HEK293 (cell line): Measurements from ENCODE around the gene FBXW5.

Experiments used
- GLI4 ChIP-seq: fragments of 450-650 bp; formaldehyde crosslinking; IDR thresholded peaks from 2 replicates; pipeline ENCODE4 v1.5.1; 2016; ENCODE audit warnings: missing biosample characterization, missing genetic modification characterization
- YY1 ChIP-seq: fragments of 450-650 bp; formaldehyde crosslinking; IDR thresholded peaks from 2 replicates; pipeline ENCODE4 v1.5.1; 2018; ENCODE audit warnings: missing biosample characterization, missing genetic modification characterization
- ZNF175 ChIP-seq: fragments of 450-650 bp; formaldehyde crosslinking; IDR thresholded peaks from 2 replicates; pipeline ENCODE4 v1.5.1; 2016; ENCODE audit warnings: missing biosample characterization, missing genetic modification characterization
- ZNF274 ChIP-seq, 2 experiments: fragments of 200-500 bp in 1 of 2; fragments of 450-650 bp in 1 of 2; sonication (Bioruptor generic) in 1 of 2; formaldehyde crosslinking in 1 of 2; IDR thresholded peaks; 2 replicates each; pipeline versions ENCODE4 v1.5.1 to v1.6.1; 2014 to 2016; ENCODE audit warnings: borderline replicate concordance in 1 of 2, inconsistent platforms in 1 of 2, low read length in 1 of 2, missing biosample characterization in 1 of 2, missing genetic modification characterization in 1 of 2
- ZNF600 ChIP-seq: fragments of 450-650 bp; formaldehyde crosslinking; IDR thresholded peaks from 2 replicates; pipeline ENCODE4 v1.5.1; 2016; ENCODE audit warnings: missing biosample characterization, missing genetic modification characterization
- ZNF785 ChIP-seq: fragments of 450-650 bp; formaldehyde crosslinking; IDR thresholded peaks from 2 replicates; pipeline ENCODE4 v1.5.1; 2016; ENCODE audit warnings: missing biosample characterization, missing genetic modification characterization
- TF ChIP-seq, protein P1 (sequence below): fragments of 450-650 bp; formaldehyde crosslinking; IDR thresholded peaks from 2 replicates; pipeline ENCODE4 v1.5.1; 2016; ENCODE audit warnings: missing biosample characterization, missing genetic modification characterization
- TF ChIP-seq, protein P2 (sequence below): fragments of 450-650 bp; formaldehyde crosslinking; IDR thresholded peaks from 2 replicates; pipeline ENCODE4 v1.5.1; 2016; ENCODE audit warnings: missing biosample characterization, missing genetic modification characterization, low read depth

DNA sequence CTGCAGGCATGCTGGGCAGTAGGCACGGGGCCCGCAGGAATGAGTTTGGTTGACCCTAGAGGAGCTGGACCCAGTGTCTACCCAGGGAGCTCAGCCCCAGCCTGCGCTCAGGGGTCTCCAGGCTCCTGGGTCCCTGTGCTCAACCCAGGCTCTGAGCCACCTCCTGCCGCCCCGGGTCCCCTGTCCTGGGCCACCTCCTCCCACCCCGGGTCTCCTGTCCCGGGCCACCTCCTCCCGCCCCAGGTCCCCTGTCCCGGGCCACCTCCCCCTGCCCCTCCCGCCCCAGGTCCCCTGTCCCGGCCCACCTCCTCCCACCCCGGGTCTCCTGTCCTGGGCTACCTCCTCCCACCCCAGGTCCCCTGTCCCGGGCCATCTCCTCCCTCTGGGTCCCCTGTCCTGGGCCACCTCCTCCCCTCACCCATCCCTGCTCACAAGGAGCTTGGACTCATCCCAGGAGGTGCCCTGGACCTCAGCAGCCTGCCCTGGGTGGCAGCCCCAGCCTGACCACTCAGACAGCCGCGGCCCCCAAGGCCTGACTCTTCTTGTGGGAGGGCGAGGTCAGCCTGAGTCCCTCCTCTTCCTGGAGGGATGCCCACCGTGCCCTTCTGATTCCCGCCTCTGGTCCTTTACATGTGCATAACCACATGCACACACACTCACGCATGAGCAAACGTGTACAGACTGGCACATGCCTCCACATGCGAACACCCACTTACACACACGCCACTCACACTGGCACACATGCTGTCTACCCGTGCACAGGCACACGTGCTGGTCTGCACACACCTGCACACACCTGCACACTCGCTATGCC lies 9.9 kb upstream of the FBXW5 start:
- TF ChIP-seq ZNF785 (tag by site-specific recombination), result no peak
- TF ChIP-seq ZNF175 (tag by site-specific recombination), result no peak
- TF ChIP-seq, protein P1, sequence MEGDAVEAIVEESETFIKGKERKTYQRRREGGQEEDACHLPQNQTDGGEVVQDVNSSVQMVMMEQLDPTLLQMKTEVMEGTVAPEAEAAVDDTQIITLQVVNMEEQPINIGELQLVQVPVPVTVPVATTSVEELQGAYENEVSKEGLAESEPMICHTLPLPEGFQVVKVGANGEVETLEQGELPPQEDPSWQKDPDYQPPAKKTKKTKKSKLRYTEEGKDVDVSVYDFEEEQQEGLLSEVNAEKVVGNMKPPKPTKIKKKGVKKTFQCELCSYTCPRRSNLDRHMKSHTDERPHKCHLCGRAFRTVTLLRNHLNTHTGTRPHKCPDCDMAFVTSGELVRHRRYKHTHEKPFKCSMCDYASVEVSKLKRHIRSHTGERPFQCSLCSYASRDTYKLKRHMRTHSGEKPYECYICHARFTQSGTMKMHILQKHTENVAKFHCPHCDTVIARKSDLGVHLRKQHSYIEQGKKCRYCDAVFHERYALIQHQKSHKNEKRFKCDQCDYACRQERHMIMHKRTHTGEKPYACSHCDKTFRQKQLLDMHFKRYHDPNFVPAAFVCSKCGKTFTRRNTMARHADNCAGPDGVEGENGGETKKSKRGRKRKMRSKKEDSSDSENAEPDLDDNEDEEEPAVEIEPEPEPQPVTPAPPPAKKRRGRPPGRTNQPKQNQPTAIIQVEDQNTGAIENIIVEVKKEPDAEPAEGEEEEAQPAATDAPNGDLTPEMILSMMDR (tag by site-specific recombination), result no peak
- no peak for TF ChIP-seq GLI4
- TF ChIP-seq ZNF600 (tag by site-specific recombination), result no peak
- TF ChIP-seq ZNF274 (IDR thresholded peaks at IDR 0.05; ENCODE audit: low read length), result no peak
- no peak for TF ChIP-seq ZNF274 (tag by site-specific recombination; IDR thresholded peaks at IDR 0.05; ENCODE audit: borderline replicate concordance)
- TF ChIP-seq, protein P2, sequence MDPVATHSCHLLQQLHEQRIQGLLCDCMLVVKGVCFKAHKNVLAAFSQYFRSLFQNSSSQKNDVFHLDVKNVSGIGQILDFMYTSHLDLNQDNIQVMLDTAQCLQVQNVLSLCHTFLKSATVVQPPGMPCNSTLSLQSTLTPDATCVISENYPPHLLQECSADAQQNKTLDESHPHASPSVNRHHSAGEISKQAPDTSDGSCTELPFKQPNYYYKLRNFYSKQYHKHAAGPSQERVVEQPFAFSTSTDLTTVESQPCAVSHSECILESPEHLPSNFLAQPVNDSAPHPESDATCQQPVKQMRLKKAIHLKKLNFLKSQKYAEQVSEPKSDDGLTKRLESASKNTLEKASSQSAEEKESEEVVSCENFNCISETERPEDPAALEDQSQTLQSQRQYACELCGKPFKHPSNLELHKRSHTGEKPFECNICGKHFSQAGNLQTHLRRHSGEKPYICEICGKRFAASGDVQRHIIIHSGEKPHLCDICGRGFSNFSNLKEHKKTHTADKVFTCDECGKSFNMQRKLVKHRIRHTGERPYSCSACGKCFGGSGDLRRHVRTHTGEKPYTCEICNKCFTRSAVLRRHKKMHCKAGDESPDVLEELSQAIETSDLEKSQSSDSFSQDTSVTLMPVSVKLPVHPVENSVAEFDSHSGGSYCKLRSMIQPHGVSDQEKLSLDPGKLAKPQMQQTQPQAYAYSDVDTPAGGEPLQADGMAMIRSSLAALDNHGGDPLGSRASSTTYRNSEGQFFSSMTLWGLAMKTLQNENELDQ, result no peak
- TF ChIP-seq YY1 (tag by site-specific recombination), result no peak
